GM23338 (cell line): ENCODE data around the gene MPPED2. TPM values are rescaled to one million over a fixed set of nuclear protein-coding genes. Genes with fewer than 3 reads are reported as not detected.

Source experiments
- ATAC-seq: fragments of 200-7000 bp; cut with Tn5 transposase; 3 replicates; pipeline ENCODE4 v1.9.1; 2020
- DNase-seq: peaks from one replicate; pipeline ENCODE4 v3.0.0-alpha.2; 2015; ENCODE audit warnings: low spot score
- H2AFZ ChIP-seq: fragments of 200-600 bp; sonication (generic); 2 replicates; pipeline ENCODE4 v1.8.0; 2016; ENCODE audit warnings: antibody characterized with exemption, mild to moderate bottlenecking, moderate library complexity
- H3F3A ChIP-seq: fragments of 200-600 bp; sonication (generic); replicated peaks from 2 replicates; pipeline ENCODE4 v1.8.0; 2017; ENCODE audit warnings: antibody characterized with exemption, mixed run types, low read depth
- H3K27ac ChIP-seq: fragments of 200-600 bp; sonication (generic); 2 replicates; pipeline ENCODE4 v1.6.1; 2016; ENCODE audit warnings: low read depth
- H3K27me3 ChIP-seq: fragments of 200-600 bp; sonication (generic); 2 replicates; pipeline ENCODE4 v1.8.0; 2016; ENCODE audit warnings: mild to moderate bottlenecking, mixed run types, moderate library complexity; ENCODE audit not compliant: insufficient read depth
- H3K36me3 ChIP-seq: fragments of 200-600 bp; sonication (generic); 2 replicates; pipeline ENCODE4 v1.8.0; 2016; ENCODE audit warnings: mild to moderate bottlenecking; ENCODE audit not compliant: insufficient read depth
- H3K4me1 ChIP-seq: fragments of 200-600 bp; sonication (generic); 2 replicates; pipeline ENCODE4 v1.8.0; 2016; ENCODE audit warnings: mild to moderate bottlenecking, moderate library complexity; ENCODE audit not compliant: insufficient read depth
- H3K4me2 ChIP-seq: fragments of 200-600 bp; sonication (generic); 2 replicates; pipeline ENCODE4 v1.7.1; 2017; ENCODE audit warnings: mixed run types
- H3K4me3 ChIP-seq: fragments of 200-600 bp; sonication (generic); 2 replicates; pipeline ENCODE4 v1.6.1; 2016; ENCODE audit warnings: mixed run types
- H3K79me2 ChIP-seq: fragments of 200-600 bp; sonication (generic); replicated peaks from 2 replicates; pipeline ENCODE4 v1.8.0; 2017; ENCODE audit warnings: mild to moderate bottlenecking; ENCODE audit not compliant: insufficient read depth
- H3K9me2 ChIP-seq: fragments of 200-600 bp; sonication (generic); 2 replicates; pipeline ENCODE4 v1.8.0; 2017; ENCODE audit not compliant: insufficient read depth
- H4K20me1 ChIP-seq: fragments of 200-600 bp; sonication (generic); replicated peaks from 2 replicates; pipeline ENCODE4 v1.8.0; 2017; ENCODE audit warnings: mild to moderate bottlenecking; ENCODE audit not compliant: insufficient read depth
- H3K27ac Mint-ChIP-seq: 2 replicates; pipeline ENCODE4 v1.8.0; 2020; ENCODE audit warnings: inconsistent platforms, mild to moderate bottlenecking, moderate library complexity, mixed read lengths
- H3K27me3 Mint-ChIP-seq: 3 replicates; pipeline ENCODE4 v1.8.0; 2022; ENCODE audit warnings: low read depth, mild to moderate bottlenecking, moderate library complexity, mixed read lengths, inconsistent platforms; ENCODE audit not compliant: insufficient read depth, poor library complexity
- H3K36me3 Mint-ChIP-seq: 3 replicates; pipeline ENCODE4 v1.8.0; 2021; ENCODE audit warnings: low read depth, mild to moderate bottlenecking, inconsistent platforms, moderate library complexity, mixed read lengths
- H3K4me1 Mint-ChIP-seq: 3 replicates; pipeline ENCODE4 v1.8.0; 2020; ENCODE audit warnings: mild to moderate bottlenecking, inconsistent platforms, mixed read lengths
- H3K4me3 Mint-ChIP-seq: 3 replicates; pipeline ENCODE4 v1.8.0; 2021; ENCODE audit warnings: moderate library complexity, mild to moderate bottlenecking, inconsistent platforms, mixed read lengths
- H3K9me3 Mint-ChIP-seq: 3 replicates; pipeline ENCODE4 v1.8.0; 2020; ENCODE audit warnings: moderate library complexity, mild to moderate bottlenecking, inconsistent platforms, mixed read lengths
- CREB1 ChIP-seq: fragments of 250-450 bp; sonication (Bioruptor Pico); IDR thresholded peaks from 2 replicates; pipeline ENCODE4 v1.5.0; 2020; ENCODE audit warnings: low read depth, mild to moderate bottlenecking, moderate library complexity
- CTCF ChIP-seq, 2 experiments: fragments of 200-600 bp in 1 of 2; sonication (generic) in 1 of 2; conservative IDR thresholded peaks; 2 replicates each; pipeline versions ENCODE4 v1.5.1 to v1.6.1; 2016 to 2017; ENCODE audit warnings: antibody characterized with exemption in 2 of 2, low read depth in 2 of 2, mild to moderate bottlenecking in 2 of 2, moderate library complexity in 1 of 2
- EZH2 ChIP-seq: fragments of 200-600 bp; sonication (generic); IDR thresholded peaks from one replicate; pipeline ENCODE4 v1.8.0; 2017; ENCODE audit warnings: antibody characterized with exemption, mild to moderate bottlenecking, low read depth; ENCODE audit not compliant: unreplicated experiment
- EZH2phosphoT487 ChIP-seq: fragments of 200-600 bp; sonication (generic); IDR thresholded peaks from one replicate; pipeline ENCODE4 v1.8.1; 2018; ENCODE audit warnings: antibody characterized with exemption; ENCODE audit not compliant: unreplicated experiment
- NANOG ChIP-seq: IDR thresholded peaks from 2 replicates; pipeline ENCODE4 v1.6.1; 2016; ENCODE audit warnings: antibody characterized with exemption, borderline replicate concordance
- STAT1 ChIP-seq: IDR thresholded peaks from one replicate; pipeline ENCODE4 v1.6.1; 2016; ENCODE audit warnings: antibody characterized with exemption; ENCODE audit not compliant: unreplicated experiment
- ZNF462 ChIP-seq: fragments of 250-450 bp; sonication (Bioruptor Pico); IDR thresholded peaks from 2 replicates; pipeline ENCODE4 v1.5.0; 2020; ENCODE audit warnings: mild to moderate bottlenecking, moderate library complexity
- polyA plus RNA-seq: library from polyadenylated mRNA; unstranded; fragments of >200 nt; fragmentation: Nextera tagmentation; extraction: Ambion mirVana; gene quantifications from 2 replicates; pipeline ENCODE4 v1.2.1, GENCODE V29; 2016
- total RNA-seq: library from RNA; depleted of rRNA; stranded (reverse); fragments of >200 nt; shearing (Covaris generic); gene quantifications from 2 replicates; pipeline ENCODE4 v1.2.3, GENCODE V29; 2014
- TF ChIP-seq, protein P1 (sequence below): IDR thresholded peaks from one replicate; pipeline ENCODE4 v1.6.1; 2018; ENCODE audit warnings: antibody characterized with exemption; ENCODE audit not compliant: unreplicated experiment

The MPPED2 gene
- total and polyA plus RNA-seq, 2 experiments from 2014 or later = 4.4 to 6.8 TPM

- H4K20me1 ChIP-seq = no peaks in the 10 kb centered on the region
- peak overlapping the region; percentile 81 for H3K27ac ChIP-seq
- H3F3A ChIP-seq = 0 out of 2 replicates have a peak, but pooled peaks cover 4% of the 10 kb centered on the region
- H3K27me3 ChIP-seq = no peaks in the 10 kb centered on the region
- H3K4me1 Mint-ChIP-seq = peaks cover 46% of the 10 kb centered on the region
- H3K4me3 Mint-ChIP-seq = peak overlapping the region; percentile 57
- H3K27me3 Mint-ChIP-seq = peaks cover 2% of the 10 kb centered on the region
- peaks cover 41% of the 10 kb centered on the region for H3K36me3 Mint-ChIP-seq
- H2AFZ ChIP-seq = no peak overlapping the region
- H3K36me3 ChIP-seq = no peaks in the 10 kb centered on the region; the same call in 1 of the 2 replicates
- peak; percentile 56; the same call in 1 of the 2 replicates for TF ChIP-seq NANOG
- TF ChIP-seq STAT1 = no peak
- TF ChIP-seq, protein P1, sequence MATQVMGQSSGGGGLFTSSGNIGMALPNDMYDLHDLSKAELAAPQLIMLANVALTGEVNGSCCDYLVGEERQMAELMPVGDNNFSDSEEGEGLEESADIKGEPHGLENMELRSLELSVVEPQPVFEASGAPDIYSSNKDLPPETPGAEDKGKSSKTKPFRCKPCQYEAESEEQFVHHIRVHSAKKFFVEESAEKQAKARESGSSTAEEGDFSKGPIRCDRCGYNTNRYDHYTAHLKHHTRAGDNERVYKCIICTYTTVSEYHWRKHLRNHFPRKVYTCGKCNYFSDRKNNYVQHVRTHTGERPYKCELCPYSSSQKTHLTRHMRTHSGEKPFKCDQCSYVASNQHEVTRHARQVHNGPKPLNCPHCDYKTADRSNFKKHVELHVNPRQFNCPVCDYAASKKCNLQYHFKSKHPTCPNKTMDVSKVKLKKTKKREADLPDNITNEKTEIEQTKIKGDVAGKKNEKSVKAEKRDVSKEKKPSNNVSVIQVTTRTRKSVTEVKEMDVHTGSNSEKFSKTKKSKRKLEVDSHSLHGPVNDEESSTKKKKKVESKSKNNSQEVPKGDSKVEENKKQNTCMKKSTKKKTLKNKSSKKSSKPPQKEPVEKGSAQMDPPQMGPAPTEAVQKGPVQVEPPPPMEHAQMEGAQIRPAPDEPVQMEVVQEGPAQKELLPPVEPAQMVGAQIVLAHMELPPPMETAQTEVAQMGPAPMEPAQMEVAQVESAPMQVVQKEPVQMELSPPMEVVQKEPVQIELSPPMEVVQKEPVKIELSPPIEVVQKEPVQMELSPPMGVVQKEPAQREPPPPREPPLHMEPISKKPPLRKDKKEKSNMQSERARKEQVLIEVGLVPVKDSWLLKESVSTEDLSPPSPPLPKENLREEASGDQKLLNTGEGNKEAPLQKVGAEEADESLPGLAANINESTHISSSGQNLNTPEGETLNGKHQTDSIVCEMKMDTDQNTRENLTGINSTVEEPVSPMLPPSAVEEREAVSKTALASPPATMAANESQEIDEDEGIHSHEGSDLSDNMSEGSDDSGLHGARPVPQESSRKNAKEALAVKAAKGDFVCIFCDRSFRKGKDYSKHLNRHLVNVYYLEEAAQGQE = no peak
- peak; percentile 12; the same call in 1 of the 2 replicates for TF ChIP-seq CREB1 (CRISPR knock-in tag)
- no peak for TF ChIP-seq EZH2phosphoT487
- no peak for TF ChIP-seq CTCF (conservative IDR thresholded peaks at IDR 0.05; ENCODE audit: low read depth in 2 of 2)
- TF ChIP-seq ZNF462 = peak; percentile 84
- no peak for TF ChIP-seq EZH2
- peak overlapping the region; percentile 31 for H3K4me3 ChIP-seq
- H3K27ac Mint-ChIP-seq = peak overlapping the region; percentile 89
- H3K9me3 Mint-ChIP-seq = peaks cover 25% of the 10 kb centered on the region
- ATAC-seq = peak; percentile 96
- DNase-seq = peak; percentile 78
- no peaks in the 10 kb centered on the region; the same call in none of the 2 replicates for H3K79me2 ChIP-seq
- peaks cover 43% of the 10 kb centered on the region for H3K4me1 ChIP-seq
- peak overlapping the region; percentile 46 for H3K4me2 ChIP-seq
- no peaks in the 10 kb centered on the region for H3K9me2 ChIP-seq
Observed at GRCh38 chr11:30560206-30561106, 25.7 kb downstream of the MPPED2 start.
